Liver (tissue), 3 donors: ENCODE data around the gene NDUFA11.

Experiments
- ATF3 ChIP-seq: IDR thresholded peaks from 2 replicates; pipeline ENCODE4 v1.6.1; 2016; ENCODE audit warnings: antibody characterized with exemption
- EGR1 ChIP-seq, 2 donors: IDR thresholded peaks; 2 replicates each; pipeline ENCODE4 v1.6.1; 2016 to 2018; ENCODE audit warnings: antibody characterized with exemption in 2 of 2, low read depth in 2 of 2
- FOXA1 ChIP-seq: IDR thresholded peaks from 2 replicates; pipeline ENCODE4 v1.6.1; 2016; ENCODE audit warnings: antibody characterized with exemption
- JUND ChIP-seq, 2 donors: IDR thresholded peaks; 2 replicates each; pipeline ENCODE4 v1.6.1; 2016; ENCODE audit warnings: antibody characterized with exemption in 2 of 2
- MAX ChIP-seq: IDR thresholded peaks from 2 replicates; pipeline ENCODE4 v1.6.1; 2016; ENCODE audit warnings: antibody characterized with exemption
- RXRA ChIP-seq, 2 donors: IDR thresholded peaks; 2 replicates each; pipeline ENCODE4 v1.6.1; 2017 to 2018; ENCODE audit warnings: antibody characterized with exemption in 2 of 2, mild to moderate bottlenecking in 1 of 2
- TF ChIP-seq, protein P1 (sequence below): fragments of 150-350 bp; IDR thresholded peaks from 2 replicates; pipeline ENCODE4 v1.5.1; 2017; ENCODE audit warnings: improper control_type of control experiment, low read depth, low read length; ENCODE audit not compliant: missing input control
- TF ChIP-seq, protein P2 (sequence below): IDR thresholded peaks from 2 replicates; pipeline ENCODE4 v1.6.1; 2016; ENCODE audit warnings: antibody characterized with exemption, mild to moderate bottlenecking
- donor health status: healthy.
- donor health status: healthy.

DNA sequence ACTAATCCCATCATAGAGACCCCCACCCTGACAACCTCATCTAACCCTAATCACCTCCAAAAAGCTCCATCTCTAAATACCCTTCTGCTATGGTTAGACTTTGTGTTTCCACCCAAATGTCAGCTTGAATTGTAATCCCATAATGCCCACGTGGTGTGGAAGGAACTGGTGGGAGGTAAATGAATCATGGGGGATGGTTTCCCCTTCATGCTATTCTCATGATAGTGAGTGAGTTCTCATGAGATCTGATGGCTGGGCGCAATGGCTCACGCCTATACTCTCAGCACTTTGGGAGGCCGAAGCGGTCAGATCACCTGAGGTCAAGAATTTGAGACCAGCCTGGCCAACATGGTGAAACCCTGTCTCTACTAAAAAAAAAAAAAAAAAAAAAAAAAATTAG is 3.7 kb upstream of the NDUFA11 start:
- TF ChIP-seq, protein P1, sequence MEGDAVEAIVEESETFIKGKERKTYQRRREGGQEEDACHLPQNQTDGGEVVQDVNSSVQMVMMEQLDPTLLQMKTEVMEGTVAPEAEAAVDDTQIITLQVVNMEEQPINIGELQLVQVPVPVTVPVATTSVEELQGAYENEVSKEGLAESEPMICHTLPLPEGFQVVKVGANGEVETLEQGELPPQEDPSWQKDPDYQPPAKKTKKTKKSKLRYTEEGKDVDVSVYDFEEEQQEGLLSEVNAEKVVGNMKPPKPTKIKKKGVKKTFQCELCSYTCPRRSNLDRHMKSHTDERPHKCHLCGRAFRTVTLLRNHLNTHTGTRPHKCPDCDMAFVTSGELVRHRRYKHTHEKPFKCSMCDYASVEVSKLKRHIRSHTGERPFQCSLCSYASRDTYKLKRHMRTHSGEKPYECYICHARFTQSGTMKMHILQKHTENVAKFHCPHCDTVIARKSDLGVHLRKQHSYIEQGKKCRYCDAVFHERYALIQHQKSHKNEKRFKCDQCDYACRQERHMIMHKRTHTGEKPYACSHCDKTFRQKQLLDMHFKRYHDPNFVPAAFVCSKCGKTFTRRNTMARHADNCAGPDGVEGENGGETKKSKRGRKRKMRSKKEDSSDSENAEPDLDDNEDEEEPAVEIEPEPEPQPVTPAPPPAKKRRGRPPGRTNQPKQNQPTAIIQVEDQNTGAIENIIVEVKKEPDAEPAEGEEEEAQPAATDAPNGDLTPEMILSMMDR: no peak
- TF ChIP-seq ATF3 (no peak), MAX (no peak), JUND (IDR thresholded peaks at IDR 0.05) (no peak), EGR1 (IDR thresholded peaks at IDR 0.05; ENCODE audit: low read depth in 2 of 2) (no peak), RXRA (IDR thresholded peaks at IDR 0.05) (no peak), FOXA1 (no peak)
- TF ChIP-seq, protein P2, sequence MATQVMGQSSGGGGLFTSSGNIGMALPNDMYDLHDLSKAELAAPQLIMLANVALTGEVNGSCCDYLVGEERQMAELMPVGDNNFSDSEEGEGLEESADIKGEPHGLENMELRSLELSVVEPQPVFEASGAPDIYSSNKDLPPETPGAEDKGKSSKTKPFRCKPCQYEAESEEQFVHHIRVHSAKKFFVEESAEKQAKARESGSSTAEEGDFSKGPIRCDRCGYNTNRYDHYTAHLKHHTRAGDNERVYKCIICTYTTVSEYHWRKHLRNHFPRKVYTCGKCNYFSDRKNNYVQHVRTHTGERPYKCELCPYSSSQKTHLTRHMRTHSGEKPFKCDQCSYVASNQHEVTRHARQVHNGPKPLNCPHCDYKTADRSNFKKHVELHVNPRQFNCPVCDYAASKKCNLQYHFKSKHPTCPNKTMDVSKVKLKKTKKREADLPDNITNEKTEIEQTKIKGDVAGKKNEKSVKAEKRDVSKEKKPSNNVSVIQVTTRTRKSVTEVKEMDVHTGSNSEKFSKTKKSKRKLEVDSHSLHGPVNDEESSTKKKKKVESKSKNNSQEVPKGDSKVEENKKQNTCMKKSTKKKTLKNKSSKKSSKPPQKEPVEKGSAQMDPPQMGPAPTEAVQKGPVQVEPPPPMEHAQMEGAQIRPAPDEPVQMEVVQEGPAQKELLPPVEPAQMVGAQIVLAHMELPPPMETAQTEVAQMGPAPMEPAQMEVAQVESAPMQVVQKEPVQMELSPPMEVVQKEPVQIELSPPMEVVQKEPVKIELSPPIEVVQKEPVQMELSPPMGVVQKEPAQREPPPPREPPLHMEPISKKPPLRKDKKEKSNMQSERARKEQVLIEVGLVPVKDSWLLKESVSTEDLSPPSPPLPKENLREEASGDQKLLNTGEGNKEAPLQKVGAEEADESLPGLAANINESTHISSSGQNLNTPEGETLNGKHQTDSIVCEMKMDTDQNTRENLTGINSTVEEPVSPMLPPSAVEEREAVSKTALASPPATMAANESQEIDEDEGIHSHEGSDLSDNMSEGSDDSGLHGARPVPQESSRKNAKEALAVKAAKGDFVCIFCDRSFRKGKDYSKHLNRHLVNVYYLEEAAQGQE: no peak
